H1 (cell line): ENCODE measurements around the gene RSPO3.

Experiments used
- POLR2A ChIP-seq, 2 experiments: IDR thresholded peaks; 1 replicate in 1 of 2; 2 replicates in 1 of 2; pipeline ENCODE4 v1.6.1; 2011; ENCODE audit warnings: low read depth in 2 of 2, low read length in 2 of 2, mild to moderate bottlenecking in 2 of 2; ENCODE audit errors: control extremely low read depth in 1 of 2
- POLR2AphosphoS5 ChIP-seq: IDR thresholded peaks from 2 replicates; pipeline ENCODE4 v1.6.1; 2011; ENCODE audit warnings: low read depth, low read length
- TF ChIP-seq, protein P1 (sequence below), 3 experiments: IDR thresholded peaks; 1 replicate in 2 of 3; 2 replicates in 1 of 3; pipeline versions ENCODE4 v1.5.1 to v1.6.1; 2011; ENCODE audit warnings: low read length in 3 of 3, mild to moderate bottlenecking in 3 of 3, inconsistent platforms in 2 of 3, low read depth in 1 of 3, moderate library complexity in 1 of 3; ENCODE audit not compliant: insufficient read depth in 1 of 3; ENCODE audit errors: control extremely low read depth in 1 of 3

- TF ChIP-seq POLR2AphosphoS5 (no peak), POLR2A (IDR thresholded peaks at IDR 0.05; ENCODE audit: control extremely low read depth in 1 of 2, low read depth in 2 of 2, low read length in 2 of 2) (no peak)
- TF ChIP-seq, protein P1, sequence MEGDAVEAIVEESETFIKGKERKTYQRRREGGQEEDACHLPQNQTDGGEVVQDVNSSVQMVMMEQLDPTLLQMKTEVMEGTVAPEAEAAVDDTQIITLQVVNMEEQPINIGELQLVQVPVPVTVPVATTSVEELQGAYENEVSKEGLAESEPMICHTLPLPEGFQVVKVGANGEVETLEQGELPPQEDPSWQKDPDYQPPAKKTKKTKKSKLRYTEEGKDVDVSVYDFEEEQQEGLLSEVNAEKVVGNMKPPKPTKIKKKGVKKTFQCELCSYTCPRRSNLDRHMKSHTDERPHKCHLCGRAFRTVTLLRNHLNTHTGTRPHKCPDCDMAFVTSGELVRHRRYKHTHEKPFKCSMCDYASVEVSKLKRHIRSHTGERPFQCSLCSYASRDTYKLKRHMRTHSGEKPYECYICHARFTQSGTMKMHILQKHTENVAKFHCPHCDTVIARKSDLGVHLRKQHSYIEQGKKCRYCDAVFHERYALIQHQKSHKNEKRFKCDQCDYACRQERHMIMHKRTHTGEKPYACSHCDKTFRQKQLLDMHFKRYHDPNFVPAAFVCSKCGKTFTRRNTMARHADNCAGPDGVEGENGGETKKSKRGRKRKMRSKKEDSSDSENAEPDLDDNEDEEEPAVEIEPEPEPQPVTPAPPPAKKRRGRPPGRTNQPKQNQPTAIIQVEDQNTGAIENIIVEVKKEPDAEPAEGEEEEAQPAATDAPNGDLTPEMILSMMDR (IDR thresholded peaks at IDR 0.05; ENCODE audit: control extremely low read depth in 1 of 3, insufficient read depth in 1 of 3, low read depth in 1 of 3, low read length in 3 of 3), result no peak
Observed at GRCh38 chr6:127102299-127102698, 16.2 kb upstream of the RSPO3 start.
